Measurements from ENCODE around the gene GSDMA.

DNA sequence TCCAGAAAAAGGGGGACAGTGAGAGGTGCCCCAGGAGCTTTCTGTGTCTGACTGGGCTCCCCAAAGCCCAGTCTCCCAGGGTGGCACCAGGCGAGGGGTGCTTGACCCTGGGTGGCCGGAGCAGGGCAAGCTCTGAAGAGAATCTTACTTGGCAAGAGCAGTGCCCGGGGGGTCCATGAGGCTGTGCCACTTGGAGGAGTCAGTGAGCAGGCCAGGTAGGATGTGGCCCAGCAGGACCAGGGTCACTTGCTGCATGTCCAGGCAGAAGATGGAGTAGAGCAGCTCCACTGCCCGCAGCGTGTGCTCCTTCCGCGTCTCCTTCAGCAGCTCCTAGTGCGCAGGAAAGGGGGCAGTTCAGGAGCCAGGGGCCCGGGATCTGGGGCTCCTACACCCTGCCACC is 59.7 kb downstream of the GSDMA start:
- TF ChIP-seq, protein P1, sequence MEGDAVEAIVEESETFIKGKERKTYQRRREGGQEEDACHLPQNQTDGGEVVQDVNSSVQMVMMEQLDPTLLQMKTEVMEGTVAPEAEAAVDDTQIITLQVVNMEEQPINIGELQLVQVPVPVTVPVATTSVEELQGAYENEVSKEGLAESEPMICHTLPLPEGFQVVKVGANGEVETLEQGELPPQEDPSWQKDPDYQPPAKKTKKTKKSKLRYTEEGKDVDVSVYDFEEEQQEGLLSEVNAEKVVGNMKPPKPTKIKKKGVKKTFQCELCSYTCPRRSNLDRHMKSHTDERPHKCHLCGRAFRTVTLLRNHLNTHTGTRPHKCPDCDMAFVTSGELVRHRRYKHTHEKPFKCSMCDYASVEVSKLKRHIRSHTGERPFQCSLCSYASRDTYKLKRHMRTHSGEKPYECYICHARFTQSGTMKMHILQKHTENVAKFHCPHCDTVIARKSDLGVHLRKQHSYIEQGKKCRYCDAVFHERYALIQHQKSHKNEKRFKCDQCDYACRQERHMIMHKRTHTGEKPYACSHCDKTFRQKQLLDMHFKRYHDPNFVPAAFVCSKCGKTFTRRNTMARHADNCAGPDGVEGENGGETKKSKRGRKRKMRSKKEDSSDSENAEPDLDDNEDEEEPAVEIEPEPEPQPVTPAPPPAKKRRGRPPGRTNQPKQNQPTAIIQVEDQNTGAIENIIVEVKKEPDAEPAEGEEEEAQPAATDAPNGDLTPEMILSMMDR (IDR thresholded peaks at IDR 0.05; ENCODE audit: insufficient read depth, low read depth, low read length), result no peak
- TF ChIP-seq EZH2 (IDR thresholded peaks at IDR 0.05; ENCODE audit: insufficient read depth, low read length), result no peak

Data from astrocyte (in vitro differentiated cells and primary cell).